HUDEP-2 (cell line): ENCODE results near the gene HDLBP.

Source experiments
- DNase-seq, 76 experiments: peaks; one replicate each; lab custom pipeline; 2025; ENCODE audit not compliant: unreplicated experiment in 76 of 76; lab: John Stamatoyannopoulos, UW

HDLBP gene

DNA sequence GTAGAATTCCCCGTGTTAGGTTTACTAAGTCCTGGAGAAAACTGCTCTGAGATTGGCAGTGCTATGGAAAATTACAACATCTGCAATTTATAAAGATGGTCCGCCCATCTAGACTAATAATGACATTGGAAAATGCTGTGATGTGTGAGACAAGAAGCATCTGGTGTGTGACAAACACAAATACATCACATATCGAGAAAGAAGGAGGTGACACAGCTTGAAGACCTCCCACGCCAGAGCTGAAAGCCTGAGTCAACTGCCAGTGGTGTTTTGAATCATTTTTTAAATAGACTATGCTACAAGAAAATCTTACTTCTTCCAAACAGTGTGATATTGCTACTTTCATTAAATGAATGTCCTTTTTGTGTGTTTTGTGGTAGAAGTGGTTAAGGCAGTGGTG lies 135.6 kb downstream of the HDLBP start:
- no peak for DNase-seq

DNA sequence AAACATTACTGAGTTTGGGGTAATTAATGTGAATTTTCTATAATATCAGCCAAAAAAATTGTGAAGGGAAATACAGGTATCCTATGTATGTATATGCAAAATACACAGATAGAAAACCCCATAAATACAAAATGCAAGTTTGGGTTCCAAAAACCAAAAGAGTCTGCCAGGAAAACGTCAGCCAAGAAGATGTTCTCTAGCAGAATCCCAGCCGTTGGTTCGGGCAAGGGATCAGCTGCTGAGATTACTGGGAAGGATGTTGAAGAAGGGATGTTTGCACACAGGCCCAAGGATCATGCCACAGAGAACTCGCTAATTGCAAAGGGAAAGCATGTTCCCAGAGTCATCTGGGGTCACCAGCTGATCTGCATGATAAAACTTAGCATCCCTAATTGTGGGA lies 136.5 kb downstream of the HDLBP start:
- no peak for DNase-seq

DNA sequence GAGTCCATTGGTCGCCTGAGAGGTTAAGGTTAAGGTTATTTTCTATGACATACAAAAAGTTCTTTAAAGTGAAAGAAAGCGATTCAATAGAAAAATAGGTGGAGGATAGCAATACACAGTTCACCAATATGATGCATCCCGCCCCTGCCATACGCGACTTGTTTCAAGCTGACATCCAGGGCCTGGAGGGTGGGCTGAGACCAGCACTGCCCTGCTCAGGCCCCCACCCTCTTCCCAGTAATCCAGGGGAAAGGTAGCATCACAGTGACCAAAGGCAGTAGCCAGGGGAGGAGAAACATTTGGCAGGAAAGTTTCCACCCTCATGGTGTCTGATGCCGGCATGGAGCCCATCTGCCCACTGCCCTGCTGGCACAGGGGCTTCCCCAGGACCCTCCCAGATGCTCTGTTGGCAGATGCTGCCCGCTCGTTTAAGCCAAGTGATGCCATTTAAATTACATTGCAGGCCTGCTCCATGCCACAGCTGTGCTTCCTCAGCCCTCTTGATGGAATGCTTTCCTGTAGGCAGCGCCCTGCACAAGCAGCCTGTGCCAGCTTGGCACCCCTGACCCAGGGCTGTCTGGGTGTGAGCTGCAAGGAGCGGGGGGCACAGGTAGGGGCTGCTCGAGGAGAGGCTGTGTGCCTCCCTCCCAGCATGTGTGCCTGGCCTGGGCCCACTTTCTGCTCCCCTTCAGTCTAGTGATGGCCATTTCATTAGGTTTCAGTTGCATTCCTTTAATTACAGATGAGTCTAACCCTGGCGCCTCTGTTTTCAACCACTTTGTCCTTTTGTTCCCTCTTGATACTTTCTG lies 137.7 kb downstream of the HDLBP start:
- no peak for DNase-seq
